ENCODE data around the gene GRID1.

The GRID1 gene

GRCh38 chr10:86105640-86106039 lies 261.0 kb downstream of the GRID1 start:
- Histone ChIP-seq H3K36me3 (ENCODE audit: control insufficient read depth in 2 of 2, insufficient read depth in 2 of 2, low read length in 2 of 2) (no peaks in the 10 kb centered on the region), H3K4me3 (ENCODE audit: low read length in 2 of 2) (no peak overlapping the region), H3K27me3 (ENCODE audit: control insufficient read depth in 2 of 2, insufficient read depth in 2 of 2, low read length in 2 of 2) (no peaks in the 10 kb centered on the region), H3K4me1 (ENCODE audit: control insufficient read depth in 2 of 2, insufficient read depth in 2 of 2, low read length in 2 of 2) (no peaks in the 10 kb centered on the region), H3K27ac (ENCODE audit: low read depth in 2 of 2, low read length in 2 of 2) (no peak overlapping the region), H3K9ac (ENCODE audit: low read depth in 1 of 2, low read length in 2 of 2) (no peak overlapping the region), H3K9me3 (ENCODE audit: control insufficient read depth in 2 of 2, low read length in 2 of 2) (no peaks in the 10 kb centered on the region)

GRCh38 chr10:86105181-86105580 lies 261.4 kb downstream of the GRID1 start:
- Histone ChIP-seq H3K9me3 (ENCODE audit: control insufficient read depth in 2 of 2, low read length in 2 of 2) (no peaks in the 10 kb centered on the region), H3K4me3 (ENCODE audit: low read length in 2 of 2) (no peak overlapping the region), H3K9ac (ENCODE audit: low read depth in 1 of 2, low read length in 2 of 2) (no peak overlapping the region), H3K27ac (ENCODE audit: low read depth in 2 of 2, low read length in 2 of 2) (no peak overlapping the region), H3K4me1 (ENCODE audit: control insufficient read depth in 2 of 2, insufficient read depth in 2 of 2, low read length in 2 of 2) (no peaks in the 10 kb centered on the region), H3K27me3 (ENCODE audit: control insufficient read depth in 2 of 2, insufficient read depth in 2 of 2, low read length in 2 of 2) (no peaks in the 10 kb centered on the region), H3K36me3 (ENCODE audit: control insufficient read depth in 2 of 2, insufficient read depth in 2 of 2, low read length in 2 of 2) (no peaks in the 10 kb centered on the region)

GRCh38 chr10:86104611-86105145 lies 261.9 kb downstream of the GRID1 start:
- Histone ChIP-seq H3K27me3 (ENCODE audit: control insufficient read depth in 2 of 2, insufficient read depth in 2 of 2, low read length in 2 of 2) (no peaks in the 10 kb centered on the region), H3K27ac (ENCODE audit: low read depth in 2 of 2, low read length in 2 of 2) (no peak overlapping the region), H3K9ac (ENCODE audit: low read depth in 1 of 2, low read length in 2 of 2) (no peak overlapping the region), H3K4me1 (ENCODE audit: control insufficient read depth in 2 of 2, insufficient read depth in 2 of 2, low read length in 2 of 2) (no peaks in the 10 kb centered on the region), H3K36me3 (ENCODE audit: control insufficient read depth in 2 of 2, insufficient read depth in 2 of 2, low read length in 2 of 2) (no peaks in the 10 kb centered on the region), H3K9me3 (ENCODE audit: control insufficient read depth in 2 of 2, low read length in 2 of 2) (no peaks in the 10 kb centered on the region), H3K4me3 (ENCODE audit: low read length in 2 of 2) (no peak overlapping the region)

GRCh38 chr10:86104156-86104555 lies 262.4 kb downstream of the GRID1 start:
- no peak overlapping the region for H3K4me3 ChIP-seq (ENCODE audit: low read length in 2 of 2)
- no peaks in the 10 kb centered on the region for H3K27me3 ChIP-seq (ENCODE audit: control insufficient read depth in 2 of 2, insufficient read depth in 2 of 2, low read length in 2 of 2)
- no peak overlapping the region for H3K9ac ChIP-seq (ENCODE audit: low read depth in 1 of 2, low read length in 2 of 2)
- no peaks in the 10 kb centered on the region for H3K9me3 ChIP-seq (ENCODE audit: control insufficient read depth in 2 of 2, low read length in 2 of 2)
- no peaks in the 10 kb centered on the region for H3K4me1 ChIP-seq (ENCODE audit: control insufficient read depth in 2 of 2, insufficient read depth in 2 of 2, low read length in 2 of 2)
- H3K27ac ChIP-seq (ENCODE audit: low read depth in 2 of 2, low read length in 2 of 2), result no peak overlapping the region
- no peaks in the 10 kb centered on the region for H3K36me3 ChIP-seq (ENCODE audit: control insufficient read depth in 2 of 2, insufficient read depth in 2 of 2, low read length in 2 of 2)

- Histone ChIP-seq H3K4me1 (ENCODE audit: control insufficient read depth in 2 of 2, insufficient read depth in 2 of 2, low read length in 2 of 2) (no peaks in the 10 kb centered on the region), H3K36me3 (ENCODE audit: control insufficient read depth in 2 of 2, insufficient read depth in 2 of 2, low read length in 2 of 2) (no peaks in the 10 kb centered on the region), H3K9ac (ENCODE audit: low read depth in 1 of 2, low read length in 2 of 2) (no peak overlapping the region), H3K9me3 (ENCODE audit: control insufficient read depth in 2 of 2, low read length in 2 of 2) (no peaks in the 10 kb centered on the region), H3K4me3 (ENCODE audit: low read length in 2 of 2) (no peak overlapping the region), H3K27me3 (ENCODE audit: control insufficient read depth in 2 of 2, insufficient read depth in 2 of 2, low read length in 2 of 2) (no peaks in the 10 kb centered on the region), H3K27ac (ENCODE audit: low read depth in 2 of 2, low read length in 2 of 2) (no peak overlapping the region)
These were observed 263.0 kb downstream of the GRID1 start for GRCh38 chr10:86103391-86104101.

- Histone ChIP-seq H3K27me3 (ENCODE audit: control insufficient read depth in 2 of 2, insufficient read depth in 2 of 2, low read length in 2 of 2) (no peaks in the 10 kb centered on the region), H3K36me3 (ENCODE audit: control insufficient read depth in 2 of 2, insufficient read depth in 2 of 2, low read length in 2 of 2) (no peaks in the 10 kb centered on the region), H3K9ac (ENCODE audit: low read depth in 1 of 2, low read length in 2 of 2) (no peak overlapping the region), H3K4me1 (ENCODE audit: control insufficient read depth in 2 of 2, insufficient read depth in 2 of 2, low read length in 2 of 2) (no peaks in the 10 kb centered on the region), H3K4me3 (ENCODE audit: low read length in 2 of 2) (no peak overlapping the region), H3K27ac (ENCODE audit: low read depth in 2 of 2, low read length in 2 of 2) (no peak overlapping the region), H3K9me3 (ENCODE audit: control insufficient read depth in 2 of 2, low read length in 2 of 2) (no peaks in the 10 kb centered on the region)
These were observed 264.1 kb downstream of the GRID1 start for GRCh38 chr10:86102451-86102850.

GRCh38 chr10:86102031-86102430 lies 264.6 kb downstream of the GRID1 start:
- Histone ChIP-seq H3K36me3 (ENCODE audit: control insufficient read depth in 2 of 2, insufficient read depth in 2 of 2, low read length in 2 of 2) (no peaks in the 10 kb centered on the region), H3K27ac (ENCODE audit: low read depth in 2 of 2, low read length in 2 of 2) (no peak overlapping the region), H3K4me3 (ENCODE audit: low read length in 2 of 2) (no peak overlapping the region), H3K9me3 (ENCODE audit: control insufficient read depth in 2 of 2, low read length in 2 of 2) (no peaks in the 10 kb centered on the region), H3K4me1 (ENCODE audit: control insufficient read depth in 2 of 2, insufficient read depth in 2 of 2, low read length in 2 of 2) (no peaks in the 10 kb centered on the region), H3K27me3 (ENCODE audit: control insufficient read depth in 2 of 2, insufficient read depth in 2 of 2, low read length in 2 of 2) (no peaks in the 10 kb centered on the region), H3K9ac (ENCODE audit: low read depth in 1 of 2, low read length in 2 of 2) (no peak overlapping the region)

GRCh38 chr10:86100581-86101061 lies 266.0 kb downstream of the GRID1 start:
- no peak overlapping the region for H3K9ac ChIP-seq (ENCODE audit: low read depth in 1 of 2, low read length in 2 of 2)
- H3K4me1 ChIP-seq (ENCODE audit: control insufficient read depth in 2 of 2, insufficient read depth in 2 of 2, low read length in 2 of 2), result no peaks in the 10 kb centered on the region
- H3K4me3 ChIP-seq (ENCODE audit: low read length in 2 of 2), result no peak overlapping the region
- no peaks in the 10 kb centered on the region for H3K9me3 ChIP-seq (ENCODE audit: control insufficient read depth in 2 of 2, low read length in 2 of 2)
- no peaks in the 10 kb centered on the region for H3K36me3 ChIP-seq (ENCODE audit: control insufficient read depth in 2 of 2, insufficient read depth in 2 of 2, low read length in 2 of 2)
- no peak overlapping the region for H3K27ac ChIP-seq (ENCODE audit: low read depth in 2 of 2, low read length in 2 of 2)
- no peaks in the 10 kb centered on the region for H3K27me3 ChIP-seq (ENCODE audit: control insufficient read depth in 2 of 2, insufficient read depth in 2 of 2, low read length in 2 of 2)

GRCh38 chr10:86099542-86100334 lies 266.9 kb downstream of the GRID1 start:
- no peaks in the 10 kb centered on the region for H3K4me1 ChIP-seq (ENCODE audit: control insufficient read depth in 2 of 2, insufficient read depth in 2 of 2, low read length in 2 of 2)
- no peaks in the 10 kb centered on the region for H3K9me3 ChIP-seq (ENCODE audit: control insufficient read depth in 2 of 2, low read length in 2 of 2)
- no peaks in the 10 kb centered on the region for H3K27me3 ChIP-seq (ENCODE audit: control insufficient read depth in 2 of 2, insufficient read depth in 2 of 2, low read length in 2 of 2)
- H3K4me3 ChIP-seq (ENCODE audit: low read length in 2 of 2), result no peak overlapping the region
- no peak overlapping the region for H3K9ac ChIP-seq (ENCODE audit: low read depth in 1 of 2, low read length in 2 of 2)
- H3K27ac ChIP-seq (ENCODE audit: low read depth in 2 of 2, low read length in 2 of 2), result no peak overlapping the region
- no peaks in the 10 kb centered on the region for H3K36me3 ChIP-seq (ENCODE audit: control insufficient read depth in 2 of 2, insufficient read depth in 2 of 2, low read length in 2 of 2)

- Histone ChIP-seq H3K4me3 (ENCODE audit: low read length in 2 of 2) (no peak overlapping the region), H3K9ac (ENCODE audit: low read depth in 1 of 2, low read length in 2 of 2) (no peak overlapping the region), H3K4me1 (ENCODE audit: control insufficient read depth in 2 of 2, insufficient read depth in 2 of 2, low read length in 2 of 2) (no peaks in the 10 kb centered on the region), H3K27ac (ENCODE audit: low read depth in 2 of 2, low read length in 2 of 2) (no peak overlapping the region), H3K36me3 (ENCODE audit: control insufficient read depth in 2 of 2, insufficient read depth in 2 of 2, low read length in 2 of 2) (no peaks in the 10 kb centered on the region), H3K9me3 (ENCODE audit: control insufficient read depth in 2 of 2, low read length in 2 of 2) (no peaks in the 10 kb centered on the region), H3K27me3 (ENCODE audit: control insufficient read depth in 2 of 2, insufficient read depth in 2 of 2, low read length in 2 of 2) (no peaks in the 10 kb centered on the region)
These were observed 268.3 kb downstream of the GRID1 start for GRCh38 chr10:86098187-86098881.
